SJSA1 (cell line): Measurements from ENCODE around the gene PTGR1. TPM values are rescaled to one million over a fixed set of nuclear protein-coding genes. Genes with fewer than 3 reads are reported as not detected.
"Not testable (repeated sequence)": the region's sequence is repeated elsewhere in the genome, so short reads cannot be mapped to it uniquely, and the experiment has no call there.

ENCODE experiments used
- DNase-seq, 2 experiments: peaks; one replicate each; pipeline ENCODE4 v3.0.0-alpha.2; 2015 to 2020; ENCODE audit warnings: low spot score in 2 of 2, low read depth in 1 of 2
- H3K27ac ChIP-seq: fragments of 250-450 bp; sonication (Bioruptor Pico); 2 replicates; pipeline ENCODE4 v1.5.1; 2020; ENCODE audit warnings: mild to moderate bottlenecking, moderate library complexity
- H3K27me3 ChIP-seq: fragments of 250-450 bp; sonication (Bioruptor Pico); replicated peaks from 2 replicates; pipeline ENCODE4 v1.5.1; 2020; ENCODE audit warnings: mild to moderate bottlenecking, moderate library complexity
- H3K36me3 ChIP-seq: fragments of 250-450 bp; sonication (Bioruptor Pico); 2 replicates; pipeline ENCODE4 v1.5.1; 2020; ENCODE audit warnings: mild to moderate bottlenecking
- H3K4me1 ChIP-seq: fragments of 250-450 bp; sonication (Bioruptor Pico); replicated peaks from 2 replicates; pipeline ENCODE4 v1.6.1; 2021; ENCODE audit warnings: mild to moderate bottlenecking
- H3K4me3 ChIP-seq: fragments of 250-450 bp; sonication (Bioruptor Pico); 2 replicates; pipeline ENCODE4 v1.5.1; 2020; ENCODE audit warnings: mild to moderate bottlenecking
- H3K9me3 ChIP-seq: fragments of 250-450 bp; sonication (Bioruptor Pico); replicated peaks from 2 replicates; pipeline ENCODE4 v1.5.1; 2020; ENCODE audit warnings: mild to moderate bottlenecking
- total RNA-seq: library from RNA; depleted of rRNA; stranded (reverse); fragments of >200 nt; shearing (Covaris generic); gene quantifications from 2 replicates; pipeline ENCODE4 v1.2.3, GENCODE V29; 2014

PTGR1 gene
- total RNA-seq, 1 experiment from 2014 or later, result 86.8 TPM

DNA sequence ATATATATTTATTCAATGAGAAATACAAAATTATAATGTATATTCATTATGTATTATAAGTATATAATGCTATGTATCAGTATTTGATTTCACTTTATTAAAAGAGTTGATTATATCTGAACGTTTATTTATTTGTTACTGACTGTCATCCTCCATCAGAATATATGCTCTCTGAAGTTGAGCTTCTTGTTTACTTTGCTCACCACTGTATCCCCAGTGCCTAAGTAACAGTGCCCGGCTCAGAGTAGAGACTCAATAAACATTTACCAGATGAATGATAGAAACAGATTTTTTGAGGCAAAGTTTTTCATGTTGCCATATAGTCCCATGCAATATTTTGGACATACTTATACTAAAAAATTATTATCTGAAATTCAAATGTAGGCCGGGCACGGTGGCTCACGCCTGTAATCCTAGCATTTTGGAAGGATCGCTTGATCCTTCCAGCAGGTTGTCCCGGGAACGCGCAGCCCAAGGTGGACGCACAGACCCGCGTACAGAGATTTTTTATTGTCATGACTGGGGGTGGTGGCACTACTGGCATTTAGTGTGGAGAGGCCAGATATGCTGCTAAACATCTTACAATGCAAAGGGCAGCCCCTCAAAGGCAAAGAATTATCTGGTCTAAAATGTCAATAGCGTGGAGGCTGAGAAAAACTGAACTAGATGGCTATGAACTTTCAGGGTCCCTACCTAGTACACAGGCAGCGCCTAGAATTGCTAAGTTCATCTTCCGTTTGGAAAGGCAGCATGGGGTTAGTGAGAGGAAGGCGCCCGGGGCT is 30.9 kb upstream of the PTGR1 start:
- DNase-seq, result no peak
- H3K27me3 ChIP-seq, result no peaks in the 10 kb centered on the region
- peak overlapping the region; percentile 91 for H3K4me3 ChIP-seq
- H3K27ac ChIP-seq, result no peak overlapping the region
- H3K36me3 ChIP-seq, result peaks cover 6% of the 10 kb centered on the region
- H3K9me3 ChIP-seq, result no peaks in the 10 kb centered on the region
- peaks cover 6% of the 10 kb centered on the region for H3K4me1 ChIP-seq

DNA sequence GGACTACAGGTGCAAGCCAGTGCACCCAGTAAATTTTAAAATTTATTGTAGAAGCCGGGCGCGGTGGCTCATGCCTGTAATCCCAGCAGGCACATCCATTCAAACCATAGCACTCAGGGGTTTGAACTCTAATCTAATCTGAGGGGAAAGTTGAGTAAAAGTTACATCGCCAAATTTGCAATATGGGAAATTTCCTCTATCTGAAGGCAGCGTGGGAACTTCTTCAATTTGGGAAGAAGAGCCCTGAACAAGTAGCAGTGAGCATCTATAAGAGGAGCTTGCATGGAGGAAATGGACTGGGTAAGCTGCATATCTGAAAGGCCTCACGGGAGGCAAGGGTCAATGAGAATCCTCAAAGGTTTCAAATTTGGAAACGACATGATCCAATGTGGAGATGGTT is 29.0 kb upstream of the PTGR1 start:
- Histone ChIP-seq H3K27ac (no peak overlapping the region), H3K36me3 (peaks cover 6% of the 10 kb centered on the region)
- DNase-seq, result no peak

DNA sequence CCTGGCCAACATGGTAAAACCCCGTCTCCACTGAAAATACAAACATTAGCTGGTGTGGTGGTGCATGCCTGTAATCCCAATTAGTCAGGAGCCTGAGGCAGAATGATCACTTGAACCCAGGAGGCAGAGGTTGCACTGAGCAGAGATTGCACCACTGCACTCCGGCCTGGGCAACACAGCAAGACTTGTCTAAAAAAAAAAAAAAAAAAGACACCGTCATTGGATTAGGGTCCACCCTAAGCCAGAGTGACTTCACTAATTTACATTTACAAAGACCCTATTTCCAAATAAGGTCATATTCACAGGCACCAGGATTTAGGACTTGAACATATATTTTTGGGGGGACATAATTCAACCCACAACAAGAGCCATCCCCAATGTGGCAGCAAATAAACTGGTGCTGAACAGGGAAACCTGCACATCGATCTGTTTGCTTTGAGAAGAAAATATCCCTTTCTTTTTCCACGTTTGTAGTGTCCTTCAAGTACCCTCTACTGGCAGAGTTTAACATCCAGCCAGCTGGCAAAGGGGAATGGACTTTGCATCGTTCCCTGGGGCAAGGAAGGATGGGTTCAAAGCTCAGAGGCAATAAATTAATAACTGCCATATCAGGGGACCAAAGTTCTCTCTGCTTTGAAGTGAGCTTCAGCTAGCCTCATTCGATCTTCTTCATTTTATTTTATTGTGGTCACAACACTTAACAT is 28.0 kb upstream of the PTGR1 start:
- Histone ChIP-seq H3K36me3 (peaks cover 6% of the 10 kb centered on the region), H3K4me1 (peaks cover 6% of the 10 kb centered on the region), H3K4me3 (no peak overlapping the region), H3K9me3 (no peaks in the 10 kb centered on the region), H3K27me3 (no peaks in the 10 kb centered on the region), H3K27ac (no peak overlapping the region)
- DNase-seq, result no peak

More for the DNA sequence above, 29.0 kb upstream of the PTGR1 start:
- Histone ChIP-seq H3K4me1 (peaks cover 6% of the 10 kb centered on the region), H3K9me3 (no peaks in the 10 kb centered on the region), H3K4me3 (no peak overlapping the region), H3K27me3 (no peaks in the 10 kb centered on the region)

DNA sequence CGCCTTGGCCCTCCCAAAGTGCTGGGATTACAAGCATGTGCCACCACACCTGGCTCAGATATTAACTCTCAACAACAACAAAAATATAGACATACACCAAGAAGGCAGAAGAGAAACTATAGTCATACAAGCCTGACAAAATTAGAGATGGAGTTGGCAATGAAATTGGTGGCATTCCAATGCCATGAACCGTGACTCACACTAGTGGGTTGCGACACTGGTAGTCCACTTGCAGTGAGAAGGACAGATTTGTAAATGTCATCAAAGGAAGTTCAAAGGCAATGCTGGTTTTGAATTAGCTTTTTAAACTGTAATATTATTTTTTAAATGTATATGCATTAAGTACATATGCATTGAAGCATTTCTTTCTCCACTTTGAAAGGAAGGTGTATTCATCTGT is 23.2 kb upstream of the PTGR1 start:
- H3K27me3 ChIP-seq, result no peaks in the 10 kb centered on the region
- H3K27ac ChIP-seq, result no peak overlapping the region
- no peak for DNase-seq
- H3K36me3 ChIP-seq, result no peaks in the 10 kb centered on the region
- H3K9me3 ChIP-seq, result no peaks in the 10 kb centered on the region
- H3K4me3 ChIP-seq, result no peak overlapping the region
- no peaks in the 10 kb centered on the region for H3K4me1 ChIP-seq

DNA sequence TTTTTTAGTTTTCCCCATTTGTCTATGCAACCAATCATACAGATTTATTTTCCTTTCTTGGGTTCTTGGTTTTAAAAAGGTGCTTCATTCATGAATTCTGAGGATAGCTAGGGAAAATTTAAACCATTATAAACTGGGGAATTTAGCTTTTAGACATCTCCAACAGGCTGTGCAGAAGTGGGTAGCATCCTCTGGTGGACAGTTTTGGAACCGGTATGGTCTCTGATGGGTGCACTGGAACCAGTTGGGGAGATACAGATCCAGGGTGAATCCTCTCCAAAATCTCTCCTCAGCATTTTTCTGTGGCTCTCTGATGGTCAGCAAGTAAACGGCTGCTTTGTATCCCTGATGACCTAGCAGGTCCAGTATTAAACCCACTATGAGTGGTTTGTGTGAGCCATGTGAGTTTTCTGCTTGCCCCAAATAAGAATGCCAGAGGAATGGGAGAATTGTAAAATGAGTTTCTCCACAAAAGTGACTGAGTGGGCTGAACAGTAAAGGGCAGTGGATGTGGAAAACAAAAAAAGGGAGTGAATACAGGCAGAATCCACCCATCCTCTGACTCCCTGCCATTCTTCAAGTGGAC is 22.5 kb upstream of the PTGR1 start:
- no peaks in the 10 kb centered on the region for H3K9me3 ChIP-seq
- H3K36me3 ChIP-seq, result no peaks in the 10 kb centered on the region
- DNase-seq, result no peak
- no peaks in the 10 kb centered on the region for H3K4me1 ChIP-seq
- H3K4me3 ChIP-seq, result no peak overlapping the region
- H3K27me3 ChIP-seq, result no peaks in the 10 kb centered on the region
- H3K27ac ChIP-seq, result no peak overlapping the region

DNA sequence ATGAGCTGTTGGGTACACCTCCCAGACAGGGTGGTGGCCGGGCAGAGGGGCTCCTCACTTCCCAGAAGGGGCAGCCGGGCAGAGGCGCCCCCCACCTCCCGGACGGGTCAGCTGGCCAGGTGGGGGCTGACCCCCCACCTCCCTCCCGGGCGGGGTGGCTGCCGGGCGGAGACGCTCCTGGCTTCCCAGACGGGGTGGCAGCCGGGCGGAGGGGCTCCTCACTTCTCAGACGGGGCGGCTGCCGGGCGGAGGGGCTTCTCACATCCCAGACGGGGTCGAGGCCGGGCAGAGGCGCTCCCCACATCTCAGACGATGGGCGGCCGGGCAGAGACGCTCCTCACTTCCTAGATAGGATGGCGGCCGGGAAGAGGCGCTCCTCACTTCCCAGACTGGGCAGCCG is 17.9 kb upstream of the PTGR1 start:
- not testable (repeated sequence) for DNase-seq

DNA sequence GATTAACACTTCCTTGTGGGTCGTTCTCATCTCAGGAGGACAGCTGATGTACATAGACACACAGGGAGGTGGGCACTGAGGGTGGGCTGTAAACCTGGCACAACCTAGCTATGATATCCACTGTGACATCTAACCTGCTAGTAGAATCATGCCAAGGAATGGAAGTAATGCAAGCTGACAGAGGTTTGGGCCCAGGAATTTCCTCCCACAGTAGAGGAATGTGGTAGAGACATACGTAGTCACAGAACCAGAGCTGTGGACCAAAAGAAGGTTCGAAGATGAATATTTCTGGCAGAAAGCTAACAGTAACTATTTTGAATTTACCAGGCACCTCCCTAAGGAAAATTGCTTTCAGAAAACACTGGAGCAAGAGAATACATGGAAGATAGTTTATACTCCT is 16.5 kb upstream of the PTGR1 start:
- H3K4me3 ChIP-seq, result no peak overlapping the region
- no peaks in the 10 kb centered on the region for H3K4me1 ChIP-seq
- no peak overlapping the region for H3K27ac ChIP-seq
- no peaks in the 10 kb centered on the region for H3K36me3 ChIP-seq
- no peak for DNase-seq
- H3K27me3 ChIP-seq, result no peaks in the 10 kb centered on the region
- no peaks in the 10 kb centered on the region for H3K9me3 ChIP-seq

More for the DNA sequence above, 17.9 kb upstream of the PTGR1 start:
- H3K27me3 ChIP-seq, H3K4me3 ChIP-seq, H3K27ac ChIP-seq, H3K9me3 ChIP-seq, H3K4me1 ChIP-seq, H3K36me3 ChIP-seq: not testable (repeated sequence)

DNA sequence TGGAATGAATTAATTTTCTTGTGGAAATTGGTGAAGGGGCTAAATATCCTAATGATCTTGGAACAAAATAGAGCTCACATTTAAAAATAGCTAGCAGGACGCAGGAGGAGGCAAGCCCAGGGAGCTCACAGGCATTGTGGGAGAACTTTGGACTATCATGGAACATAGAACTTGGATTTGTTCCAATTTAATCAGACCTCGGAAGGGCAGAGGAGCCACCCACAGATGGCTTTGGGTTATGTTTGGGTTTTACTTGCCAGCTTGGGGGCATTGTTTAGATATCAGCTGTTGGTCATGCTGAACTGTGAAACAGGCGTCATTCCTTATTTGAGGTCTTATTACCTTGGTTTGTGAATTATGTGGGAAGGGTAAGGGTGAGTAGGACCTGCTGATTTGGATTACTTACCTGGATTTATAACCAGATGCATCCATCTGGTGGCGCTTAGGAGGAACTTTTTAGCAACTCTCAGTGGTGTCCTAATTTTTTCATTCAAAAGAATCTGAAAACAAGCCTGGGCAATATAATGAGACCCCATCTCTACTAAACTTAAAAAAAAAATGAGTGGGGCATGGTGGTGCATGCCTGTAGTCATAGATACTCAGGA is 14.1 kb upstream of the PTGR1 start:
- Histone ChIP-seq H3K27me3 (no peaks in the 10 kb centered on the region), H3K4me1 (no peaks in the 10 kb centered on the region), H3K4me3 (no peak overlapping the region), H3K27ac (no peak overlapping the region), H3K36me3 (no peaks in the 10 kb centered on the region), H3K9me3 (no peaks in the 10 kb centered on the region)
- no peak for DNase-seq

DNA sequence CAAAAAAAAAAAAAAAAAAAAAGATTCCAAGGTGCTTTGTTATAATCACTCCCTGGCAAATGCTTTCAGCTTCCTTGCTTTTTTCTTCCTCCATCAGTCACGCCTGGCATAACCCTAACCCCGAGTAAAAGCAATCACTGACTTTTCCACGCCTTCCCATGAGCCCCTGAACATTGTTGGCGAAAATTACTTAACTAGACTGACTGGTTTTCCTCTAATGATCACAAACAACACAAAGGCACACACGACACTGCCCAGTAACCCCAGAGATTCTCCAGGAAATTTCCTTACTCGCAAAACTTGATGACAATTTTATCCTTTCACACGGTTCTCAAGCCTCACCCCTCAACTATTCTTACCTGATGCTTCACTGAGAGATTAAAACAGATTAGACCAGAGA is 11.4 kb upstream of the PTGR1 start:
- Histone ChIP-seq H3K9me3 (no peaks in the 10 kb centered on the region), H3K4me1 (no peaks in the 10 kb centered on the region), H3K36me3 (no peaks in the 10 kb centered on the region), H3K27ac (no peak overlapping the region), H3K27me3 (no peaks in the 10 kb centered on the region), H3K4me3 (no peak overlapping the region)
- DNase-seq, result no peak

DNA sequence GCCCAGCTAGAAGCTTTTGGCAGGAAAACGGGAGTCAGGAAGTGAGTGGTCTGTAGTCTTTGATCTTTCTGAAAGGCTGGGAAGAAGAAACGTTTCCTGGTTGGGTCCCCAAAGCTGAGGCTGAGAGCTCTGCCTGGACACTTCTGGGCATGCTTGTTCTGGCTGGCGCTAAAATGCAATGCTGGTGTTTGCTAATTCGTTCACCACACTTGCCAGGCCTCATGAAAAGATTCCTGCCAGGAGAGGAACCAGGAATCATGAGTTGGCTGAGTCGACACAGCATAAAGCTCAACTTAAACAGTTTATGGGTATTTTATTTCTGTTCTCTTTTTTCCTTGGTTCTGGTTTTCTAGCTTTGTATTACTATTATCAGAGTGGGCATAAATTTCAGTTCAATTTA is 10.7 kb upstream of the PTGR1 start:
- no peak for DNase-seq
- Histone ChIP-seq H3K9me3 (no peaks in the 10 kb centered on the region), H3K36me3 (no peaks in the 10 kb centered on the region)

DNA sequence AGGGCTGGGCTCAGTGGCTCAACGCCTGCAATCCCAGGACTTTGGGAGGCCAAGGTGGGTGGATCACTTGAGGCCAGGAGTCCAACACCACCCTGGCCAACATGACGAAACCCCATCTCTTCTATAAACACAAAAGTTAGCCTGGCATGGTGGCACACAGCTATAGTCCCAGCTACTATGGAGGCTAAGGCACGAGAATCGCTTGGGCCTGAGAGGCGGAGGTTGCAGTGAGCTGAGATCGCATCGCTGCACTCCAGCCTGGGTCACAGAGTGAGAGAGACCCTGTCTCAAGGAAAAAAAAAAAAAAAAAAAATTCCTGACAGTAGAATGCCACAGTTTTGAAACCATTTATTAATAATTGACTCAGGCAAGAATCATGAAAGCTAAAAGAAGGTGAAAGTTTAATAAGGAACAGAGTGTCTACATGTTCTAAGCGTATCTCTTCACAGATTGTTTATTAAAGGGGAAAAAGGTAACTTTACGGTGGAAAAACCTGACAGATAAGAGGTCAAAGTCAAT is 5.7 kb upstream of the PTGR1 start:
- Histone ChIP-seq H3K27ac (no peak overlapping the region), H3K4me1 (no peaks in the 10 kb centered on the region), H3K27me3 (no peaks in the 10 kb centered on the region), H3K9me3 (no peaks in the 10 kb centered on the region), H3K4me3 (no peak overlapping the region), H3K36me3 (no peaks in the 10 kb centered on the region)
- DNase-seq, result no peak

More for the DNA sequence above, 10.7 kb upstream of the PTGR1 start:
- H3K27ac ChIP-seq, result no peak overlapping the region
- no peaks in the 10 kb centered on the region for H3K4me1 ChIP-seq
- no peaks in the 10 kb centered on the region for H3K27me3 ChIP-seq
- no peak overlapping the region for H3K4me3 ChIP-seq

DNA sequence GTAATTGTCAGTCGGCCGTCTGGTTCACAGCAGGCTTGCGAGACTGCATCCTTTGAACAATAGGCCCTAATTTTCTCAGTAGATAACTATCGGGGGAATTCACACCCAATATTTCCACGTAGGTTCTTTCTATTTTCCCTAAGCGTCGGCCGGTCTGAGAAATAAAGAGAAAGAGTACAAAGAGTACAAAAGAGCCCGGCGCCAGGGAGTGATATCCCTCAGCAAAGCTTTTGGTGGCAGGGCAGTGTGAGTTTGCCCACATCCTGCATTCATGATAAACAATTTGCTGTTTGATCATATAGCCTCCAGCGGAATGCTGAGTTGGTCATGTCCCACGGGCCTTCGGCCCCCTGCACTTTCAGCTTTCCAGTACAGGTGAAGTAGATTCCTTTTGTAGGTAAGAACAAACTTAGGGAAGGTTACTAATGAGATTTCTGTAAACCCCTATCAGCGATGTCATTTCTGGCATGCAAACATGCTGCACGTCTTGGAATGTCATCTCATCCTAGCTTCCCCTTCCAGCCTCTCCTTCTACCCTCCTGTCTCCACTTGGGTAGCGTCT is 4.7 kb upstream of the PTGR1 start:
- Histone ChIP-seq H3K27me3 (no peaks in the 10 kb centered on the region), H3K27ac (no peak overlapping the region), H3K36me3 (no peaks in the 10 kb centered on the region), H3K4me1 (0 out of 2 replicates have a peak, but pooled peaks cover 4% of the 10 kb centered on the region), H3K9me3 (no peaks in the 10 kb centered on the region), H3K4me3 (no peak overlapping the region)
- no peak for DNase-seq

DNA sequence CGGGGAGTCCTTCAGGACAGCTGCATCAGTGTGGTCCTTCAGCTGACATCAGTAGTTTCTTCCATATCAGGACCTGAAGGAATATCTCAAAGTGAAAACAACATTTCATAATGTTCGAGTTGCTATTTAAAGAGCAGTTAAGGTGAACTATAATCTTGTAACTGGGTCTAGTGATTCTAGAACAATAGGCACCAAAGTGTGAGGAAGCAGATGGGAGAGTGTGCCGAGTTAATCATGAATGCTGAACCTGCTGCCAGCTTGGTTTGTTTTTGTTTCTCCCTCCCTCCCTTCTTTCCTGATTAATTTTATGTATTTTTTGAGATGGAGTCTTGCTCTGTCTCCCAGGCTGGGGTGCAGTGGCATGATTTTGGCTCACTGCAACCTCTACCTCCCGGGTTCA is 3.6 kb upstream of the PTGR1 start:
- Histone ChIP-seq H3K4me1 (peaks cover 4% of the 10 kb centered on the region; the same call in 1 of the 2 replicates), H3K9me3 (no peaks in the 10 kb centered on the region), H3K4me3 (no peak overlapping the region), H3K27ac (no peak overlapping the region), H3K36me3 (no peaks in the 10 kb centered on the region), H3K27me3 (no peaks in the 10 kb centered on the region)
- no peak for DNase-seq
